ENCODE data around the gene EHMT1.
"Not testable (repeated sequence)": the region's sequence is repeated elsewhere in the genome, so short reads cannot be mapped to it uniquely, and the experiment has no call there.

The EHMT1 gene

GRCh38 chr9:137590469-137591383 is 28.1 kb upstream of the EHMT1 start, which contains the start of gene ZMYND19:
ZMYND19 (minus strand) TSS chr9:137590512; CDS start chr9:137590263, 249 bp downstream.
- peak; percentile 85 for DNase-seq

GRCh38 chr9:137592767-137593166 is 26.0 kb upstream of the EHMT1 start:
- no peak for DNase-seq

GRCh38 chr9:137593176-137593575 is 25.6 kb upstream of the EHMT1 start:
- DNase-seq = no peak

GRCh38 chr9:137596577-137596976 is 22.2 kb upstream of the EHMT1 start:
- not testable (repeated sequence) for DNase-seq

GRCh38 chr9:137598943-137599342 is 19.9 kb upstream of the EHMT1 start:
- DNase-seq = no peak

GRCh38 chr9:137602661-137603060 is 16.1 kb upstream of the EHMT1 start:
- peak; percentile 16 for DNase-seq

GRCh38 chr9:137603879-137604278 is 14.9 kb upstream of the EHMT1 start:
- DNase-seq = no peak

GRCh38 chr9:137604345-137605086 is 14.3 kb upstream of the EHMT1 start:
- DNase-seq = no peak

GRCh38 chr9:137605121-137606004 is 13.4 kb upstream of the EHMT1 start, which contains the start of gene ARRDC1:
ARRDC1 (plus strand) TSS chr9:137605686; CDS start chr9:137605718, 32 bp downstream.
- peak; percentile 93 for DNase-seq

- no peak for DNase-seq
Observed at GRCh38 chr9:137606005-137606621, 12.7 kb upstream of the EHMT1 start.

GRCh38 chr9:137606734-137607138 is 12.1 kb upstream of the EHMT1 start:
- no peak for DNase-seq

GRCh38 chr9:137607141-137607857 is 11.5 kb upstream of the EHMT1 start:
- DNase-seq = peak; percentile 36

GRCh38 chr9:137610944-137611343 is 7.9 kb upstream of the EHMT1 start:
- no peak for DNase-seq

GRCh38 chr9:137611623-137612609 is 6.9 kb upstream of the EHMT1 start:
- DNase-seq = peak; percentile 88

- no peak for DNase-seq
Observed at GRCh38 chr9:137612741-137613142, 6.1 kb upstream of the EHMT1 start.

GRCh38 chr9:137613259-137613658 is 5.5 kb upstream of the EHMT1 start:
- no peak for DNase-seq

- no peak for DNase-seq
Observed at GRCh38 chr9:137613738-137614523, 4.9 kb upstream of the EHMT1 start.

- DNase-seq = no peak
Observed at GRCh38 chr9:137614631-137615386, 4.0 kb upstream of the EHMT1 start.
